Measurements from ENCODE around the gene CREB3L2. TPM values are rescaled to one million over a fixed set of nuclear protein-coding genes. Genes with fewer than 3 reads are reported as not detected.

Gene CREB3L2
- total and polyA plus RNA-seq, 2 of the 13 experiments (the other 11 are each of a cell fraction or from before 2014, with no cell fraction given) = 22.1 to 41.1 TPM

DNA sequence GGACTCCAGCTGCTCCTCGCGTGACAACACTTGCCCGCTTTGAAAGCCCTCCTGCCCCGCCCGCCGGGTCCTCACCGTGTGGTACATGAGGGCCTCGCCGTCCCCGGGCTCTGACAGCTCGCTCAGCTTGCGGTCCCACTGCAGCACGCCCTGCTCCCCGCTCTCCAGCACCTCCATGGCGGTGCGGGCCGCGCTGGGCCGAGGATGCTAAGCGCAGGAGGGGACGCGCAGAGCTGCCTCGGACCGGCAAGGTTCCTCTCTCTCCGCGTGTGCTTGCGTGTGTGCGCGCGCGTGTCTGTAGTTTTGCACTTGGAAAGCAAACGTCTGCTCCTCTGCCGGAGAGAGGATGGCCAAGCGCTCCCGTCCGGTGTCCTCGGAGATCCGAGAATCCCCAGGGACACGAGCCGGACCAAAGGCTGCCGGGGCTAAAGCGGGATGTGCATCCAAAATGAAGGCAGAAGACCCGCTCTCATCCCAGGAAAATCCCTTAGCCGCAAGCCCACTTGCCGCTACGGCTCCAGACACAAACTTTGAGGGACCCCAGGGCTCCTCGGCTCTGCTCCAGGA lies at the start of gene CREB3L2 (continued):
- no peak for TF ChIP-seq FOXA1 (IDR thresholded peaks at IDR 0.05)
- no peak for TF ChIP-seq FOXA1 (CRISPR knock-in tag; IDR thresholded peaks at IDR 0.05)
- TF ChIP-seq ZNF121 (CRISPR knock-in tag; IDR thresholded peaks at IDR 0.05) = 0 out of 2 replicates have a peak, but pooled peaks have one; percentile 18
- TF ChIP-seq ZZZ3 (CRISPR knock-in tag; IDR thresholded peaks at IDR 0.05; ENCODE audit: borderline replicate concordance) = peak; percentile 62; the same call in 1 of the 2 replicates
- 0 out of 2 replicates have a peak, but pooled peaks have one; percentile 57 for TF ChIP-seq ZNF605 (CRISPR knock-in tag; IDR thresholded peaks at IDR 0.05)
- 0 out of 2 replicates have a peak, but pooled peaks have one; percentile 9 for TF ChIP-seq GATAD1 (CRISPR knock-in tag; IDR thresholded peaks at IDR 0.05)
- TF ChIP-seq MEIS2 (CRISPR knock-in tag; IDR thresholded peaks at IDR 0.05) = no peak
- peak; percentile 50; the same call in 1 of the 2 replicates for TF ChIP-seq NR2C2 (CRISPR knock-in tag; IDR thresholded peaks at IDR 0.05; ENCODE audit: borderline replicate concordance)
- TF ChIP-seq, protein P1, sequence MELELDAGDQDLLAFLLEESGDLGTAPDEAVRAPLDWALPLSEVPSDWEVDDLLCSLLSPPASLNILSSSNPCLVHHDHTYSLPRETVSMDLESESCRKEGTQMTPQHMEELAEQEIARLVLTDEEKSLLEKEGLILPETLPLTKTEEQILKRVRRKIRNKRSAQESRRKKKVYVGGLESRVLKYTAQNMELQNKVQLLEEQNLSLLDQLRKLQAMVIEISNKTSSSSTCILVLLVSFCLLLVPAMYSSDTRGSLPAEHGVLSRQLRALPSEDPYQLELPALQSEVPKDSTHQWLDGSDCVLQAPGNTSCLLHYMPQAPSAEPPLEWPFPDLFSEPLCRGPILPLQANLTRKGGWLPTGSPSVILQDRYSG (CRISPR knock-in tag; IDR thresholded peaks at IDR 0.05) = no peak
- no peak for TF ChIP-seq ZNF326 (CRISPR knock-in tag; IDR thresholded peaks at IDR 0.05; ENCODE audit: borderline replicate concordance)
- TF ChIP-seq, protein P2, sequence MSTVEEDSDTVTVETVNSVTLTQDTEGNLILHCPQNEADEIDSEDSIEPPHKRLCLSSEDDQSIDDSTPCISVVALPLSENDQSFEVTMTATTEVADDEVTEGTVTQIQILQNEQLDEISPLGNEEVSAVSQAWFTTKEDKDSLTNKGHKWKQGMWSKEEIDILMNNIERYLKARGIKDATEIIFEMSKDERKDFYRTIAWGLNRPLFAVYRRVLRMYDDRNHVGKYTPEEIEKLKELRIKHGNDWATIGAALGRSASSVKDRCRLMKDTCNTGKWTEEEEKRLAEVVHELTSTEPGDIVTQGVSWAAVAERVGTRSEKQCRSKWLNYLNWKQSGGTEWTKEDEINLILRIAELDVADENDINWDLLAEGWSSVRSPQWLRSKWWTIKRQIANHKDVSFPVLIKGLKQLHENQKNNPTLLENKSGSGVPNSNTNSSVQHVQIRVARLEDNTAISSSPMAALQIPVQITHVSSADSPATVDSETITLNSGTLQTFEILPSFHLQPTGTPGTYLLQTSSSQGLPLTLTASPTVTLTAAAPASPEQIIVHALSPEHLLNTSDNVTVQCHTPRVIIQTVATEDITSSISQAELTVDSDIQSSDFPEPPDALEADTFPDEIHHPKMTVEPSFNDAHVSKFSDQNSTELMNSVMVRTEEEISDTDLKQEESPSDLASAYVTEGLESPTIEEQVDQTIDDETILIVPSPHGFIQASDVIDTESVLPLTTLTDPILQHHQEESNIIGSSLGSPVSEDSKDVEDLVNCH (CRISPR knock-in tag; IDR thresholded peaks at IDR 0.05) = no peak
- peak; percentile 74; the same call in 1 of the 2 replicates for TF ChIP-seq ZNF724P (CRISPR knock-in tag; IDR thresholded peaks at IDR 0.05; ENCODE audit: borderline replicate concordance)
- TF ChIP-seq FOSL2 (CRISPR knock-in tag; IDR thresholded peaks at IDR 0.05) = no peak
- TF ChIP-seq, protein P3, sequence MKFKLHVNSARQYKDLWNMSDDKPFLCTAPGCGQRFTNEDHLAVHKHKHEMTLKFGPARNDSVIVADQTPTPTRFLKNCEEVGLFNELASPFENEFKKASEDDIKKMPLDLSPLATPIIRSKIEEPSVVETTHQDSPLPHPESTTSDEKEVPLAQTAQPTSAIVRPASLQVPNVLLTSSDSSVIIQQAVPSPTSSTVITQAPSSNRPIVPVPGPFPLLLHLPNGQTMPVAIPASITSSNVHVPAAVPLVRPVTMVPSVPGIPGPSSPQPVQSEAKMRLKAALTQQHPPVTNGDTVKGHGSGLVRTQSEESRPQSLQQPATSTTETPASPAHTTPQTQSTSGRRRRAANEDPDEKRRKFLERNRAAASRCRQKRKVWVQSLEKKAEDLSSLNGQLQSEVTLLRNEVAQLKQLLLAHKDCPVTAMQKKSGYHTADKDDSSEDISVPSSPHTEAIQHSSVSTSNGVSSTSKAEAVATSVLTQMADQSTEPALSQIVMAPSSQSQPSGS (CRISPR knock-in tag; IDR thresholded peaks at IDR 0.05) = no peak
- TF ChIP-seq MAZ (IDR thresholded peaks at IDR 0.05; ENCODE audit: borderline replicate concordance, low read depth, low read length) = no peak
- TF ChIP-seq MAZ (CRISPR knock-in tag; IDR thresholded peaks at IDR 0.05; ENCODE audit: low read depth) = peak; percentile 46
- no peak for TF ChIP-seq ATM (IDR thresholded peaks at IDR 0.05; ENCODE audit: borderline replicate concordance)
- TF ChIP-seq NR2F1 (CRISPR knock-in tag; IDR thresholded peaks at IDR 0.05) = no peak
- TF ChIP-seq ZNF678 (CRISPR knock-in tag; IDR thresholded peaks at IDR 0.05) = peak; percentile 94; the same call in 1 of the 2 replicates
- TF ChIP-seq MTA3 (CRISPR knock-in tag; IDR thresholded peaks at IDR 0.05) = no peak
- no peak for TF ChIP-seq THYN1 (CRISPR knock-in tag; IDR thresholded peaks at IDR 0.05; ENCODE audit: borderline replicate concordance, low read depth)
- TF ChIP-seq HNRNPH1 (optimal IDR thresholded peaks at IDR 0.05; ENCODE audit: low read depth, low read length) = no peak
- no peak for TF ChIP-seq ISX (CRISPR knock-in tag; conservative IDR thresholded peaks at IDR 0.05)
- TF ChIP-seq ZNF761 (CRISPR knock-in tag; conservative IDR thresholded peaks at IDR 0.05) = peak; percentile 78; the same call in 1 of the 2 replicates
- no peak for TF ChIP-seq HDAC2 (CRISPR knock-in tag; IDR thresholded peaks at IDR 0.05)
- TF ChIP-seq ETV6 (CRISPR knock-in tag; conservative IDR thresholded peaks at IDR 0.05) = no peak
- TF ChIP-seq BORCS8-MEF2B (CRISPR knock-in tag; IDR thresholded peaks at IDR 0.05) = peak; percentile 80
- no peak for TF ChIP-seq HOXD1 (CRISPR knock-in tag; IDR thresholded peaks at IDR 0.05)
- no peak for TF ChIP-seq ZNF354B (CRISPR knock-in tag; IDR thresholded peaks at IDR 0.05)
